Panc1 (cell line): ENCODE data around the gene TRIM41.
"Not testable (repeated sequence)": the region's sequence is repeated elsewhere in the genome, so short reads cannot be mapped to it uniquely, and the experiment has no call there.

ENCODE experiments used
- CTCF ChIP-seq: fragments of 450-650 bp; IDR thresholded peaks from 2 replicates; pipeline ENCODE4 v1.5.1; 2017; ENCODE audit warnings: mild to moderate bottlenecking
- POLR2AphosphoS5 ChIP-seq: IDR thresholded peaks from 2 replicates; pipeline ENCODE4 v1.6.1; 2012; ENCODE audit warnings: mild to moderate bottlenecking, low read depth, low read length, moderate library complexity
- TF ChIP-seq, protein P1 (sequence below), 2 experiments: IDR thresholded peaks; 2 replicates each; pipeline ENCODE4 v1.6.1; 2011 to 2012; ENCODE audit warnings: low read depth in 2 of 2, control low read depth in 1 of 2, low read length in 1 of 2, mild to moderate bottlenecking in 1 of 2, moderate library complexity in 1 of 2; ENCODE audit not compliant: insufficient read depth in 1 of 2

- TF ChIP-seq CTCF, POLR2AphosphoS5: not testable (repeated sequence)
- TF ChIP-seq, protein P1, sequence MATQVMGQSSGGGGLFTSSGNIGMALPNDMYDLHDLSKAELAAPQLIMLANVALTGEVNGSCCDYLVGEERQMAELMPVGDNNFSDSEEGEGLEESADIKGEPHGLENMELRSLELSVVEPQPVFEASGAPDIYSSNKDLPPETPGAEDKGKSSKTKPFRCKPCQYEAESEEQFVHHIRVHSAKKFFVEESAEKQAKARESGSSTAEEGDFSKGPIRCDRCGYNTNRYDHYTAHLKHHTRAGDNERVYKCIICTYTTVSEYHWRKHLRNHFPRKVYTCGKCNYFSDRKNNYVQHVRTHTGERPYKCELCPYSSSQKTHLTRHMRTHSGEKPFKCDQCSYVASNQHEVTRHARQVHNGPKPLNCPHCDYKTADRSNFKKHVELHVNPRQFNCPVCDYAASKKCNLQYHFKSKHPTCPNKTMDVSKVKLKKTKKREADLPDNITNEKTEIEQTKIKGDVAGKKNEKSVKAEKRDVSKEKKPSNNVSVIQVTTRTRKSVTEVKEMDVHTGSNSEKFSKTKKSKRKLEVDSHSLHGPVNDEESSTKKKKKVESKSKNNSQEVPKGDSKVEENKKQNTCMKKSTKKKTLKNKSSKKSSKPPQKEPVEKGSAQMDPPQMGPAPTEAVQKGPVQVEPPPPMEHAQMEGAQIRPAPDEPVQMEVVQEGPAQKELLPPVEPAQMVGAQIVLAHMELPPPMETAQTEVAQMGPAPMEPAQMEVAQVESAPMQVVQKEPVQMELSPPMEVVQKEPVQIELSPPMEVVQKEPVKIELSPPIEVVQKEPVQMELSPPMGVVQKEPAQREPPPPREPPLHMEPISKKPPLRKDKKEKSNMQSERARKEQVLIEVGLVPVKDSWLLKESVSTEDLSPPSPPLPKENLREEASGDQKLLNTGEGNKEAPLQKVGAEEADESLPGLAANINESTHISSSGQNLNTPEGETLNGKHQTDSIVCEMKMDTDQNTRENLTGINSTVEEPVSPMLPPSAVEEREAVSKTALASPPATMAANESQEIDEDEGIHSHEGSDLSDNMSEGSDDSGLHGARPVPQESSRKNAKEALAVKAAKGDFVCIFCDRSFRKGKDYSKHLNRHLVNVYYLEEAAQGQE (IDR thresholded peaks at IDR 0.05; ENCODE audit: insufficient read depth in 1 of 2, low read depth in 2 of 2, low read length in 1 of 2) = not testable (repeated sequence)
These were observed 59.3 kb downstream of the TRIM41 start for GRCh38 chr5:181282415-181282814.
